HFF-Myc (cell line): Measurements from ENCODE around the gene TMPRSS2.

Experiments
- DNase-seq: peaks from one replicate; pipeline ENCODE4 v3.0.0-alpha.2; 2011; ENCODE audit warnings: low read depth; ENCODE audit errors: extremely low read depth
- H3K4me3 ChIP-seq: replicated peaks from 2 replicates; pipeline ENCODE4 v1.5.1; 2011; ENCODE audit warnings: low read depth, mild to moderate bottlenecking, control low read depth, low read length
- CTCF ChIP-seq: IDR thresholded peaks from 2 replicates; pipeline ENCODE4 v1.5.1; 2012; ENCODE audit warnings: mild to moderate bottlenecking, low read depth, low read length, control low read depth; ENCODE audit errors: missing control alignments

TMPRSS2 gene

GRCh38 chr21:41511858-41512257 lies 3.9 kb upstream of the TMPRSS2 start:
- DNase-seq: no peak
- H3K4me3 ChIP-seq: no peak overlapping the region
- no peak for TF ChIP-seq CTCF

- no peak for TF ChIP-seq CTCF
- H3K4me3 ChIP-seq: no peak overlapping the region
- no peak for DNase-seq
Measured at GRCh38 chr21:41510500-41510899, 2.5 kb upstream of the TMPRSS2 start.

DNA sequence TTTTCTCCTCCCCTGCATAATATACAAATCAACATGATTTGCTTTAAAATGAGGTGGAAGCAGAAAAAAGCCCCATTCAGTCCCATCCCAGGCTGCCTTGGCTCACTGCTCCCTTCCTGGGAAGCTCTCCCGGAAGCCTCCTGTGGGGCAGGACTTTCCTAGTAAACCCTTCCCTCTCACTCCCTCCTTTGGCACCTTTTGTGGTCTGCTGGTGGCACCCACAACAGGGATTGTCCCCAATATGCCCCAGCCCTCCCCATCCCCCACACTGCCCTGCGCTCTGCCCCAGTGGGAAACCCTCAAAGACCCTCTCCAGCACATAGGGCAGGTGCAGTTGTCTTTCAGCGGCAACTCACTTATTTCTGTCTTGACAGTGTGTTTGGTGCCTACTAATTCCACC lies 1.8 kb upstream of the TMPRSS2 start:
- H3K4me3 ChIP-seq: no peak overlapping the region
- no peak for TF ChIP-seq CTCF
- no peak for DNase-seq

DNA sequence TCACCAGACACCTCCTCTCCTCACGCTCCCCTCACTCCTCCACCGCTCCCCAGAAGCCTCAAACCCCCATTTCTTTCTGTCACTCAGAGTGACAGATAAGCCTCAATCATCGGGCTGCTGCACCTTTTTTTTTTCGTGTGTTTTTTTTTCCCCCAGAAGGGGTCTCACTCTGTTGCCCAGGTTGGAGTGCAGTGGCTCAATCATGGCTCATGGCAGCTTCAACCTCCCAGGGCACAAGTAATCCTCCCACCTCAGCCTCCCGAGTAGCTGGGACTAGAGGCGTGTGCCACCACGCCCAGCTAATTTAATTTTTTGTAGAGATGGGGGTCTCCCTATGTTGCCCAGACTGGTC lies 1.2 kb upstream of the TMPRSS2 start:
- H3K4me3 ChIP-seq: no peak overlapping the region
- TF ChIP-seq CTCF: no peak
- no peak for DNase-seq

- H3K4me3 ChIP-seq: no peak overlapping the region
- TF ChIP-seq CTCF: no peak
- no peak for DNase-seq
Measured at GRCh38 chr21:41508415-41509144, 622 bp upstream of the TMPRSS2 start.

GRCh38 chr21:41506611-41507520 lies 1.1 kb downstream of the TMPRSS2 start:
- no peak for DNase-seq
- no peak overlapping the region for H3K4me3 ChIP-seq
- TF ChIP-seq CTCF: no peak
